GM19324 (cell line): ENCODE measurements around the gene MAPK8IP3.

Experiments
- ATAC-seq: cut with Tn5 transposase; IDR thresholded peaks from one replicate; pipeline ENCODE4 v1.9.1; 2021; ENCODE audit warnings: mild to moderate bottlenecking, moderate library complexity; ENCODE audit not compliant: unreplicated experiment, low FRiP score

MAPK8IP3 gene

GRCh38 chr16:1734123-1734522, 28.1 kb downstream of the MAPK8IP3 start:
- no peak for ATAC-seq

GRCh38 chr16:1734816-1735215, 28.8 kb downstream of the MAPK8IP3 start:
- ATAC-seq: no peak

GRCh38 chr16:1740234-1740633, 34.2 kb downstream of the MAPK8IP3 start:
- no peak for ATAC-seq

- no peak for ATAC-seq
Measured at GRCh38 chr16:1740781-1741490, 34.9 kb downstream of the MAPK8IP3 start.

GRCh38 chr16:1741553-1742165, 35.7 kb downstream of the MAPK8IP3 start:
- ATAC-seq: no peak

- no peak for ATAC-seq
Measured at GRCh38 chr16:1743376-1744337, 37.7 kb downstream of the MAPK8IP3 start.

- no peak for ATAC-seq
Measured at GRCh38 chr16:1744338-1744840, 38.4 kb downstream of the MAPK8IP3 start.

- no peak for ATAC-seq
Measured at GRCh38 chr16:1745181-1745899, 39.3 kb downstream of the MAPK8IP3 start.

- no peak for ATAC-seq
Measured at GRCh38 chr16:1745900-1746692, 40.1 kb downstream of the MAPK8IP3 start.

- no peak for ATAC-seq
Measured at GRCh38 chr16:1746693-1747195, 40.7 kb downstream of the MAPK8IP3 start.

GRCh38 chr16:1747934-1748333, 41.9 kb downstream of the MAPK8IP3 start:
- no peak for ATAC-seq

- no peak for ATAC-seq
Measured at GRCh38 chr16:1749152-1750117, 43.4 kb downstream of the MAPK8IP3 start.

- ATAC-seq: no peak
Measured at GRCh38 chr16:1751946-1752345, 46.0 kb downstream of the MAPK8IP3 start.

- no peak for ATAC-seq
Measured at GRCh38 chr16:1752853-1753252, 46.9 kb downstream of the MAPK8IP3 start.

- no peak for ATAC-seq
Measured at GRCh38 chr16:1754204-1754603, 48.2 kb downstream of the MAPK8IP3 start.

- ATAC-seq: no peak
Measured at GRCh38 chr16:1757714-1758461, 51.9 kb downstream of the MAPK8IP3 start.

GRCh38 chr16:1758923-1759322, 52.9 kb downstream of the MAPK8IP3 start:
- no peak for ATAC-seq
